ENCODE results near the gene PNMT.
A peak's percentile ranks its signal among the peaks of the same experiment; 100 is the strongest.

PNMT gene

GRCh38 chr17:39660397-39661385 is 7.6 kb upstream of the PNMT start:
- H3K36me3 ChIP-seq (ENCODE audit: insufficient read depth, low read length) = peaks cover 30% of the 10 kb centered on the region

GRCh38 chr17:39661744-39662541 is 6.3 kb upstream of the PNMT start:
- no peaks in the 10 kb centered on the region for H3K9me3 ChIP-seq (replicated peaks; ENCODE audit: low read length)
- no peak overlapping the region for H3K9ac ChIP-seq (ENCODE audit: low read depth, low read length)
- peaks cover 30% of the 10 kb centered on the region for H3K36me3 ChIP-seq (ENCODE audit: insufficient read depth, low read length)
- no peak overlapping the region for H3K4me3 ChIP-seq (ENCODE audit: low read length)
- peaks cover 15% of the 10 kb centered on the region for H3K27me3 ChIP-seq (ENCODE audit: control insufficient read depth, insufficient read depth, low read length)
- no peak overlapping the region for H3K4me2 ChIP-seq (ENCODE audit: low read length)
- peaks cover 14% of the 10 kb centered on the region for H3K4me1 ChIP-seq (ENCODE audit: control insufficient read depth, insufficient read depth, low read length)

More at GRCh38 chr17:39660397-39661385, 7.6 kb upstream of the PNMT start:
- H3K4me2 ChIP-seq (ENCODE audit: low read length) = no peak overlapping the region
- no peak overlapping the region for H3K4me3 ChIP-seq (ENCODE audit: low read length)
- H3K9me3 ChIP-seq (replicated peaks; ENCODE audit: low read length) = no peaks in the 10 kb centered on the region
- no peak overlapping the region for H3K9ac ChIP-seq (ENCODE audit: low read depth, low read length)
- peaks cover 6% of the 10 kb centered on the region for H3K4me1 ChIP-seq (ENCODE audit: control insufficient read depth, insufficient read depth, low read length)
- peaks cover 4% of the 10 kb centered on the region for H3K27me3 ChIP-seq (ENCODE audit: control insufficient read depth, insufficient read depth, low read length)

GRCh38 chr17:39662551-39663339 is 5.5 kb upstream of the PNMT start:
- H3K4me1 ChIP-seq (ENCODE audit: control insufficient read depth, insufficient read depth, low read length) = peaks cover 20% of the 10 kb centered on the region
- no peak overlapping the region for H3K4me3 ChIP-seq (ENCODE audit: low read length)
- no peak overlapping the region for H3K4me2 ChIP-seq (ENCODE audit: low read length)
- H3K27me3 ChIP-seq (ENCODE audit: control insufficient read depth, insufficient read depth, low read length) = peaks cover 23% of the 10 kb centered on the region
- H3K9ac ChIP-seq (ENCODE audit: low read depth, low read length) = no peak overlapping the region
- H3K9me3 ChIP-seq (replicated peaks; ENCODE audit: low read length) = no peaks in the 10 kb centered on the region
- H3K36me3 ChIP-seq (ENCODE audit: insufficient read depth, low read length) = peaks cover 27% of the 10 kb centered on the region

GRCh38 chr17:39663340-39663687 is 4.9 kb upstream of the PNMT start:
- no peak overlapping the region for H3K4me3 ChIP-seq (ENCODE audit: low read length)
- peaks cover 22% of the 10 kb centered on the region for H3K4me1 ChIP-seq (ENCODE audit: control insufficient read depth, insufficient read depth, low read length)
- no peaks in the 10 kb centered on the region for H3K9me3 ChIP-seq (replicated peaks; ENCODE audit: low read length)
- no peak overlapping the region for H3K4me2 ChIP-seq (ENCODE audit: low read length)
- H3K36me3 ChIP-seq (ENCODE audit: insufficient read depth, low read length) = peaks cover 22% of the 10 kb centered on the region
- no peak overlapping the region for H3K9ac ChIP-seq (ENCODE audit: low read depth, low read length)
- peaks cover 24% of the 10 kb centered on the region for H3K27me3 ChIP-seq (ENCODE audit: control insufficient read depth, insufficient read depth, low read length)

- no peak overlapping the region for H3K9ac ChIP-seq (ENCODE audit: low read depth, low read length)
Observed at GRCh38 chr17:39663688-39664580, 4.3 kb upstream of the PNMT start.

GRCh38 chr17:39664581-39665561 is 3.4 kb upstream of the PNMT start, which contains the start of gene TCAP:
TSS of gene TCAP (plus strand) at chr17:39665349. CDS start at chr17:39665360, 11 bp downstream.
- H3K4me3 ChIP-seq (ENCODE audit: low read length) = no peak within 1 kb of the TSS
- no peak within 1 kb of the TSS for H3K9ac ChIP-seq (ENCODE audit: low read depth, low read length)
- peaks cover 21% of the 10 kb centered on the region for H3K36me3 ChIP-seq (ENCODE audit: insufficient read depth, low read length)
- no peaks in the 10 kb centered on the region for H3K9me3 ChIP-seq (replicated peaks; ENCODE audit: low read length)
- peaks cover 26% of the 10 kb centered on the region for H3K4me1 ChIP-seq (ENCODE audit: control insufficient read depth, insufficient read depth, low read length)
- H3K27me3 ChIP-seq (ENCODE audit: control insufficient read depth, insufficient read depth, low read length) = peaks cover 37% of the 10 kb centered on the region
- no peak within 1 kb of the TSS for H3K4me2 ChIP-seq (ENCODE audit: low read length)

More at GRCh38 chr17:39663688-39664580, 4.3 kb upstream of the PNMT start:
- H3K4me1 ChIP-seq (ENCODE audit: control insufficient read depth, insufficient read depth, low read length) = peaks cover 26% of the 10 kb centered on the region
- no peak overlapping the region for H3K4me2 ChIP-seq (ENCODE audit: low read length)
- peaks cover 21% of the 10 kb centered on the region for H3K36me3 ChIP-seq (ENCODE audit: insufficient read depth, low read length)
- peaks cover 29% of the 10 kb centered on the region for H3K27me3 ChIP-seq (ENCODE audit: control insufficient read depth, insufficient read depth, low read length)
- no peaks in the 10 kb centered on the region for H3K9me3 ChIP-seq (replicated peaks; ENCODE audit: low read length)
- no peak overlapping the region for H3K4me3 ChIP-seq (ENCODE audit: low read length)

GRCh38 chr17:39665642-39666224 is 2.5 kb upstream of the PNMT start:
- Histone ChIP-seq H3K27me3 (ENCODE audit: control insufficient read depth, insufficient read depth, low read length) (peaks cover 46% of the 10 kb centered on the region), H3K4me2 (ENCODE audit: low read length) (no peak overlapping the region), H3K9ac (ENCODE audit: low read depth, low read length) (no peak overlapping the region), H3K4me3 (ENCODE audit: low read length) (no peak overlapping the region), H3K9me3 (replicated peaks; ENCODE audit: low read length) (no peaks in the 10 kb centered on the region), H3K4me1 (ENCODE audit: control insufficient read depth, insufficient read depth, low read length) (peaks cover 26% of the 10 kb centered on the region), H3K36me3 (ENCODE audit: insufficient read depth, low read length) (peaks cover 14% of the 10 kb centered on the region)

GRCh38 chr17:39666231-39666600 is 2.0 kb upstream of the PNMT start:
- H3K4me1 ChIP-seq (ENCODE audit: control insufficient read depth, insufficient read depth, low read length) = peaks cover 26% of the 10 kb centered on the region

GRCh38 chr17:39666601-39667261 is 1.5 kb upstream of the PNMT start:
- peaks cover 26% of the 10 kb centered on the region for H3K4me1 ChIP-seq (ENCODE audit: control insufficient read depth, insufficient read depth, low read length)

More at GRCh38 chr17:39666231-39666600, 2.0 kb upstream of the PNMT start:
- Histone ChIP-seq H3K9me3 (replicated peaks; ENCODE audit: low read length) (no peaks in the 10 kb centered on the region), H3K9ac (ENCODE audit: low read depth, low read length) (no peak overlapping the region), H3K4me3 (ENCODE audit: low read length) (no peak overlapping the region), H3K36me3 (ENCODE audit: insufficient read depth, low read length) (peaks cover 9% of the 10 kb centered on the region), H3K4me2 (ENCODE audit: low read length) (no peak overlapping the region), H3K27me3 (ENCODE audit: control insufficient read depth, insufficient read depth, low read length) (peaks cover 50% of the 10 kb centered on the region)

More at GRCh38 chr17:39666601-39667261, 1.5 kb upstream of the PNMT start:
- Histone ChIP-seq H3K4me3 (ENCODE audit: low read length) (no peak overlapping the region), H3K9me3 (replicated peaks; ENCODE audit: low read length) (no peaks in the 10 kb centered on the region), H3K4me2 (ENCODE audit: low read length) (peak overlapping the region; percentile 28), H3K36me3 (ENCODE audit: insufficient read depth, low read length) (peaks cover 5% of the 10 kb centered on the region), H3K9ac (ENCODE audit: low read depth, low read length) (no peak overlapping the region), H3K27me3 (ENCODE audit: control insufficient read depth, insufficient read depth, low read length) (peaks cover 56% of the 10 kb centered on the region)
